Stimulated activated CD8-positive, alpha-beta memory T cell treated with anti-CD3 and anti-CD28 coated beads, Interleukin-15, amount 100 ng/mL, for 24 hours (primary cell): ENCODE data around the gene ARL6IP4.

Experiments used
- DNase-seq: peaks from one replicate; pipeline ENCODE4 v3.0.0-alpha.2; 2020; ENCODE audit warnings: low read depth

The ARL6IP4 gene

GRCh38 chr12:122979001-122979907 is 1.2 kb upstream of the ARL6IP4 start:
- DNase-seq, result no peak

GRCh38 chr12:122979908-122980182 is 636 bp upstream of the ARL6IP4 start:
- no peak for DNase-seq

- no peak for DNase-seq
Observed at GRCh38 chr12:122981036-122981471, 573 bp downstream of the ARL6IP4 start.

GRCh38 chr12:122981587-122982476 is 1.4 kb downstream of the ARL6IP4 start:
- DNase-seq, result no peak

GRCh38 chr12:122982477-122982815 is 2.0 kb downstream of the ARL6IP4 start:
- no peak for DNase-seq

- no peak for DNase-seq
Observed at GRCh38 chr12:122982963-122983788, 2.7 kb downstream of the ARL6IP4 start.

GRCh38 chr12:122983789-122984515 is 3.5 kb downstream of the ARL6IP4 start:
- no peak for DNase-seq

GRCh38 chr12:122984612-122985337 is 4.3 kb downstream of the ARL6IP4 start:
- no peak for DNase-seq

- no peak for DNase-seq
Observed at GRCh38 chr12:122985338-122986257, 5.1 kb downstream of the ARL6IP4 start.

- DNase-seq, result no peak
Observed at GRCh38 chr12:122986258-122986871, 5.9 kb downstream of the ARL6IP4 start.

GRCh38 chr12:122987086-122987951 is 6.8 kb downstream of the ARL6IP4 start:
- DNase-seq, result no peak

- no peak for DNase-seq
Observed at GRCh38 chr12:122988036-122988435, 7.6 kb downstream of the ARL6IP4 start.

GRCh38 chr12:122988612-122989212 is 8.2 kb downstream of the ARL6IP4 start:
- no peak for DNase-seq

- no peak for DNase-seq
Observed at GRCh38 chr12:122989225-122989839, 8.9 kb downstream of the ARL6IP4 start.

GRCh38 chr12:122989874-122990419 is 9.5 kb downstream of the ARL6IP4 start:
- DNase-seq, result no peak

- DNase-seq, result no peak
Observed at GRCh38 chr12:122990561-122990960, 10.1 kb downstream of the ARL6IP4 start.

GRCh38 chr12:122990961-122991622 is 10.6 kb downstream of the ARL6IP4 start:
- no peak for DNase-seq
